Activated CD8-positive, alpha-beta memory T cell treated with anti-CD3 and anti-CD28 coated beads, Interleukin-2, amount 50 U/mL, for 48 hours (primary cell): ENCODE data around the gene VEPH1.

Source experiments
- DNase-seq: peaks from one replicate; pipeline ENCODE4 v3.0.0-alpha.2; 2020

Gene VEPH1

DNA sequence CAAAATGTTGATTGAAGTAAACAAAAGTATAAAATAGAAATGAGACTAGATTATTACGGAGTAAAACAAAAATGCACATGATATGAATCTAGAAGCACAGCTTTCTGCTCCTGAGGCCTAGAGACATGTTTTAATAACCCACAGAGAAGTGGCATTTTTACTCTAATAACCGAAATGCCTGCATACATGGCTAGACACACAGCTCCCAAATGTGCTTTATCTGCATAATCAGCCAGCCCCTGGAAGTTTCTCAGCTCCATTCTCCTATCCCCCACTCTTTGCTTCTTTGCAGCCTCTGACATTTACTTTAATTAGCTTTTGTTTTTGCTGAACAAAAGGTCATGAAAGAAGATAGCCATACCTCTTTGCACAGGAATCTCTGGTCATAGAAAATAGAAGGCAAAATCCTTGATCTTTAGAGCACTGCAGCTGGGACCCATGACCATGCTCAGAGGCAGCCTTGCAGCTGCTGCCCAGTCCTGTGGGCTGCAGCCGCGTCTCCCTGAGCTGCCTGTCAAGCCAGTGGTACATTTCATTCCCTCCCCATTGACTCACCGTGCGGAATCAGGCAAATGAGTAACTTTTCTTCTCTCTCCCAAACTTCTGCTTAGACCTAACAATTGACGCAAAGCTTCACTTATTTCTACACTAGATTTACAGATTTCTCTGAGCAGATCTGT lies at the start of gene VEPH1:
TSS of gene VEPH1 (minus strand) at position 501 of the 680 bp plus-strand sequence. CDS start 8,067 bp downstream, outside the sequence.
- no peak for DNase-seq

- DNase-seq = no peak
These were observed 48.7 kb upstream of the VEPH1 start for GRCh38 chr3:157551961-157552360.

- DNase-seq = no peak
These were observed 46.3 kb upstream of the VEPH1 start for GRCh38 chr3:157549498-157549897.

DNA sequence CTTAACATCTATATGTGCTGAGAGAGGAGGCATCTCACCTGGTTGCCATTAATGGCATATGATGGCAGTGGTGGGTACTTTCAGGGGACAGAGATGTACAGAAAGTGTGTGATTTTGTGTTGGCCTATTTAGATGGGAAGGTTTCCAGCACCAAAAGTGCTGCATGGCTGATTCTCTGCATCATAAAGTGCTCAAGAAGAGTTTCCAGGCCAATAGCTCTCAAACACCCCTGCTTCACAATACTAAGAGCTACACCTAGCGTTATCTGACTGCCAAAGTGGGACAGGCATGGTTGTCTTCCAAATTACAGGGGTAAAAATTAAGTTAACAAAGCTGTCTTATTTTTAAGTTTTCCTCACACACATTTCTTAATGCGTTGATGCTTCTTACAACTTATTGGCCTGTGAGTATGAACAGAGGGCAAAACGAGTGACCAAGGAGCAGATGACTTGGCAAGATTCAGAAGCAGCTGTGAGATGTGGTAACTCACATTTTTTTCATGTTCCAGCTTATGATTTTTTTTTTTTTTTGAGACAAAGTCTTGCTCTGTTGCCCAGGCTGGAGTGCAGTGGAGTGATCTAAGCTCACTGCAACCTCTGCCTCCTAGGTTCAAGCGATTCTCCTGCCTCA lies 41.4 kb upstream of the VEPH1 start:
- DNase-seq = no peak

- no peak for DNase-seq
These were observed 40.4 kb upstream of the VEPH1 start for GRCh38 chr3:157543501-157544035.

DNA sequence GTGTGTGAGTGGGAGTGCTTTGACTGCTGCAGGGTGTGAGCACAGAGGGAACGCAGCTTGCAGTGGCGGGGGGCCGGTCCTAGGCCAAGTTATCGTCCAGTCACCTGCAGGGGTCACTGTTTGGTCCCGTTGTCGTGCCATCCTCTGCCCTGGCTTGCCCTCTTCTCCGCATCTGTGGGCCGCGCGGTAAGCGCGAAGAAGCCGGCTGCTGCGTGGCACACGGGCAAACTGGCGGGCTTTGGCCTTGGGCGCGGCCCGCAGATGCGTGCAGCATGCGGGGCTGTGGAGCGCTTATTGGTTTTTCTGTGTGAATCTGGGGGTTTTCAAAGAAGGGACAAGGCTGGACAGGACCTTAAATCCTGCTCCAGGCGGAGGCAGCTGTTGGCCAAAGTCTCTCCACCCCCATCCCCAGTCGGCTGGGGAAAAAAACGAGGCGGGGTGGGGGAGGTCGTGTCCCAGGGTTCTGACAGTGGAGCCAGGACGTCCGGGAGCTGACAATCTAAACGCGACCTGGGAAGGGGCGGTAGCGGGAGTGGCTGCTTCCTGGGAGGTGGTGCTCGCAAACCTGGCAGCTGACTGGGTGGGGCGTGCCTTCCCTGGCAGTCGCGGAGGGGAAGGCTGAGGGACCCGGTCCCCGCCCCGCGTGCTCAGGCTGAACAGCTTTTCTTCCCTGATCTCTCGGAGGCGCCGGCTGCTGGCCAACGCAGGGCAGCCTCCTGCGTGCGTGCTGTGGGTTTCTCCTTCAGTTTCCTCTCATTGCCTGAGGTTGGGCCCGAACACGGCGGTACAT lies 39.7 kb upstream of the VEPH1 start:
- DNase-seq = no peak

DNA sequence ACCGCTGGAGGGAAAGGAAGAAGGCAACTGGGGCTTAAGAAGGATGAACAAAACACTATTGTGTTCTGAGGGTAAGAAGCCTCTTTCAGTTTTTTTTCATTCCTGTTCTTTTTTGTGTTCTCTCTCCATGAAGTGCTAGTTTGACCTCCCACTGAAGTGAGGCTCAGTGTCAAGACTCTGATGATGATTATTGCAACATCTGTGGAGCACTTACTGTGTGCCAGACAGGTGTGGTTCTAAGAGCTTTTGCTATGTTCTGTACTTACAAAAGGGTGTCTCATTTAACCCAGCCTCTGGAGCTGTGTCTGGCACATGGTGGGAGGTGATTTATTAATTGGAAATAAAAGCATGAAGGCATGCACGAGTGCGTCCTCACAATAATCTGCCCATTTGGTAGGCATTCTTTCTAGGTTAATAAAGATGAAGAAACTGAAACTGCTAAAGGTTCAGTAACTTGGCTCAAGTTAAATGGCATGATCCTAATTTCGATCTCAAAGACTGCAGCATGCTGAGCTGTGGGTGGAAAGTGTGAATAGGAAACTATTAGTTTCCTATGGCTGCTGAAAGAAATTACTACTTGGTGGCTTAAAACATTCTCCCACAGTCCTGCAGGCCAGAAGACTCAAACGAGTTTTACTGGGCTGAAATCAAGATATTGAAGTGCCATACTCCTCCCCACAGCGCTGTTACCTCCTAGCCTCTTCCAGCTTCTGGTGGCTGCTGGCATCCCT lies 38.5 kb upstream of the VEPH1 start:
- DNase-seq = no peak

- no peak for DNase-seq
These were observed 37.4 kb upstream of the VEPH1 start for GRCh38 chr3:157540656-157541055.

DNA sequence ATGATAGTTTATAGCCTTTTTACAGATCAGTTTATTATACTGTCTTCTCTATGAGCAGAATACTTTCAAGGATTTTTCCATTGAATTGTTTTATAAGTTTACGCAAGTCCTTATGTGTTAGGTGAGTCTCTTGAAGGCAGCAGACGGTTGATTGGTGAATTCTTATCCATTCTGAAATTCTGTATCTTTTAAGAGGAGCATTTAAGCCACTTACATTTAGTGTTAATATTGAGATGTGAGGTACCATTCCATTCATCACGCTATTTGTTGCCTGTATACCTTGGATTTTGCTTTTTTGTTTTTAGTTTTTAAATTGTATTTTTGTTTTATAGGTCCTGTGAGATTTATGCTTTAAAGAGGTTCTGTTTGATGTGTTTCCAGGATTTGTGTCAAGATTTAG lies 32.5 kb upstream of the VEPH1 start:
- DNase-seq = no peak

DNA sequence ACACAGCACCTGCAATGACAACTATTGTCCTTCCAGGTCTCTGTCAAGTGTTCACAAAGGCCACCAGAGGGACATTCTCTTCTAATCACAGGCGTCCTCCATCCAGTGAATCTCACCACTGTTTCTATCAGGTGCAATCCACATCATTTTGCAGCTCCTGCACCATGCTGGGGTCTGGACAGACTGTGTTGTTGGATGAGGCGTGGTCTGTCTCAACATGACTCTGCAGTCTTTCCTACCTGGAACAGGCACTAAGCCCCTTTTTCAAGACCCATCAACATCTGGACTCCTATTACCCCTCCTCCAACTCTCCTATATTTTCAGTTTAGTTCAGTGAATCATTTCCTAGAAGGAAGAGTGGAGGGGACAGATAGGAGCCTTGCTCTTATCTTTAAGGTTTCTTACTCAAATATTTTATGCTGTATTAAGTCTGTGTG lies 31.5 kb upstream of the VEPH1 start:
- no peak for DNase-seq

GRCh38 chr3:157533298-157534070 lies 30.3 kb upstream of the VEPH1 start:
- DNase-seq = no peak

GRCh38 chr3:157532529-157533297 lies 29.5 kb upstream of the VEPH1 start:
- DNase-seq = no peak

DNA sequence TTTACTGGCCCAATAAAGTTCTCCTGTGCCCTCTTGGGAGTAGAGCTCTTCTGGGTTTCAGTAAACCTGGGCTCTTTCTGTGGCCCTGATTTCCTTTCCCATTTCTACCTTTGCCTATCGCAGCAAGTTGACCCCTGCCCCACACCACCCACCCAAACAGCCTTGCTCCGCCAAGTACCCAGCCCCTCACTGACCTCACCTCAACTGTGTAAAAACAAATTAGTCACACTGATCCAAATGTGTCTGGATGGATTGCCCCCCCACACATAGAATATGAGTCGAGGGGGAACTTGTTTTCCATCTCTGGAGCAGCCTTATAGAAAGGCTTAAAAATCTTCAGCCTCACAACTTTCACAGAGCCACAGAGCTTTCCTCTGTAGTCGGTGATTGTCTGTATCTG lies 28.6 kb upstream of the VEPH1 start:
- DNase-seq = no peak

GRCh38 chr3:157531301-157531660 lies 28.1 kb upstream of the VEPH1 start:
- DNase-seq = no peak

GRCh38 chr3:157530637-157531300 lies 27.6 kb upstream of the VEPH1 start:
- DNase-seq = no peak

- no peak for DNase-seq
These were observed 26.5 kb upstream of the VEPH1 start for GRCh38 chr3:157529751-157530150.

DNA sequence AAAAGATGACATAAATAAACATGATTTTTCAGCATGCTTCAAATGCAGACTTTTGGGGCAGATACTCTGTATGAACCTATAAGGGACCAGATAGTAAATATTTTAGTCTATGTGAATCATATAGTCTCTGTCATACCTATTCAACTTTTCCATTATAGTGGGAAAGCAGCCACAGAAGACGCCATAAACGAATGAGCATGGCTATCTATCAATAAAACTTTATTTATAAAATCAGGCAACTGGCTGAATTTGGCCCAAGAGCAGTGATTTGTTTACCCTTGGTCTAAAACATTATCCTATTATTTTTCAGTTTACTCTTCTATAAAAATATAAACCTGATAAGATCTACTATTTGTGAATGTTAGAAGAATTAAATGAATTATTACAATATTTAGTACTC lies 25.9 kb upstream of the VEPH1 start:
- no peak for DNase-seq

DNA sequence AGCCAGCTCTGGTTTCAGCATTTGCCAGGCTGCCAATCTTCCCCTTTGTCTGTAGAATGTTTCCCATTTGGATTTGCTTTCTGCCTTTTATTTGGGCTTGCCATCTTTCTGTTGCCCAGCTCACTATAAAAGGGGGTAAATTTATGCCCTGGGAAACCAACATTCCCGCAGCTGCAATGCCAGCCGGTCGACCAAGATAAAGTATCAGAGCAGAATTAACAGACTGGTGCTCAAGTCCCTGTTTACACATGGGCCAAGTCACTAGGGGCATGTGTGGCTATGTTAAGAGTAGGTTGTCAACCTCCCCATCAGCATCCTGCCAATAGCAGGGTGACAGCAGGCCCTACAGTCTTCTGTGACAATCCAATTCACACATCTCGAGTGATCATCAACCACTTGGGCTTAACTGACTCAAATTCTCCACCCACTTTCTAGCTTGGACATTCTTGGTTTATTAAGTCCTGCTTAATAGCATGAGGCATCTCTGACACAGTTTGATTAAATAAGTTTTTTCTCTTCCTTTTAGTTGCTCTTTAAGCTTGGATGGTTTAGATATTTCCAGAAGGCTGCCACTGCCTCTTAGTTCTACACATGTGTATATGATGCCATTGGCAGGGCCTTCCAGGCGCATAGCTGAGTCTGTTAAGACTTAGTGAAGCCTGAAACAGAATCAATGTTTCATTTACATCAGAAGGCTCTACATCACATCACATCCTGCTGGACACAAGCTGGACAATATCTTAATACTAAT lies 24.1 kb upstream of the VEPH1 start:
- no peak for DNase-seq

DNA sequence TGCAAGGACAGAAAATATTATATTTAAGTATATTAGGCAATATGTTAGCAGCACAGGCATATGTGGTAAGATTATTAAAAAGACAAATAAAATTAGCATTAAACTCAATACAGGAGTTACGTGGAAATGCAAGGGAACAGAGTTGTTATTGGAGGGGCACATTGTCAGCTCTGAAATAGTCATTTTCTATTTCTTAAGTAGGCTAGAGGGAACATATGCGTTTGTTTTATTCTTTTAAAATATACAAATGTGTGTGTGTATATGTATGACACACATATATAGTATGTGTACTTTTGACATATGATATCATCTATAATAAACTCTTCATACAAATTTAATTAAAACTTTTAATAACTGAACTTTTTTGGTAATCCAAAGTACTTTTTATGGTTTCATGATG lies 22.8 kb upstream of the VEPH1 start:
- DNase-seq = no peak

- DNase-seq = no peak
These were observed 20.6 kb upstream of the VEPH1 start for GRCh38 chr3:157523814-157524213.
